OCI-LY7 (cell line): Measurements from ENCODE around the gene SH3RF3. TPM values are rescaled to one million over a fixed set of nuclear protein-coding genes. Genes with fewer than 3 reads are reported as not detected.

Experiments used
- BruUV-seq: library from RNA; stranded (reverse); fragments of 400-500 nt; replicated peaks from 2 replicates; lab custom pipeline; 2021; lab: Mats Ljungman, UMichigan
- CTCF ChIA-PET: fragments of 300-600 bp; sonication (Branson Sonifier 250); formaldehyde crosslinking; loops from one replicate; lab custom pipeline; 2022; ENCODE audit warnings: antibody characterized with exemption; ENCODE audit not compliant: unreplicated experiment; lab: Charles Lee
- POLR2A ChIA-PET: fragments of 300-600 bp; sonication (Branson Sonifier 250); formaldehyde crosslinking; loops from one replicate; lab custom pipeline; 2022; ENCODE audit warnings: antibody characterized with exemption; lab: Charles Lee
- DNase-seq: peaks from one replicate; pipeline ENCODE4 v3.0.0-alpha.2; 2015; ENCODE audit warnings: low spot score
- H2AFZ ChIP-seq: fragments of 200-600 bp; sonication (generic), shearing (Covaris generic); 2 replicates; pipeline ENCODE4 v1.6.1; 2014; ENCODE audit warnings: mild to moderate bottlenecking, antibody characterized with exemption, low read length, moderate library complexity
- H3K27ac ChIP-seq: fragments of 200-600 bp; sonication (generic); 2 replicates; pipeline ENCODE4 v1.5.1; 2014; ENCODE audit warnings: mixed run types, low read depth, mild to moderate bottlenecking, moderate library complexity, low read length, inconsistent platforms; ENCODE audit not compliant: poor library complexity, severe bottlenecking
- H3K36me3 ChIP-seq: fragments of 200-600 bp; sonication (generic); 2 replicates; pipeline ENCODE4 v1.6.1; 2014; ENCODE audit warnings: mild to moderate bottlenecking, antibody characterized with exemption, low read length, moderate library complexity, mixed read lengths; ENCODE audit not compliant: insufficient read depth
- H3K4me1 ChIP-seq: fragments of 200-600 bp; sonication (generic); 2 replicates; pipeline ENCODE4 v1.5.1; 2014; ENCODE audit warnings: mild to moderate bottlenecking, low read length; ENCODE audit not compliant: insufficient read depth, poor library complexity, severe bottlenecking
- H3K4me2 ChIP-seq: fragments of 200-600 bp; sonication (generic); 2 replicates; pipeline ENCODE4 v1.6.1; 2014; ENCODE audit warnings: mild to moderate bottlenecking, low read length
- H3K4me3 ChIP-seq: fragments of 200-600 bp; sonication (generic); 2 replicates; pipeline ENCODE4 v1.5.1; 2014; ENCODE audit warnings: mild to moderate bottlenecking, low read depth, low read length; ENCODE audit not compliant: poor library complexity, severe bottlenecking
- H3K79me2 ChIP-seq: fragments of 200-600 bp; sonication (generic); 2 replicates; pipeline ENCODE4 v1.6.1; 2016; ENCODE audit warnings: low read depth, mild to moderate bottlenecking, low read length, moderate library complexity, mixed read lengths; ENCODE audit not compliant: insufficient read depth
- H3K9me2 ChIP-seq: fragments of 200-600 bp; sonication (generic); 2 replicates; pipeline ENCODE4 v1.6.1; 2016; ENCODE audit warnings: mild to moderate bottlenecking, low read length, mixed read lengths; ENCODE audit not compliant: insufficient read depth
- H3K9me3 ChIP-seq: fragments of 200-600 bp; sonication (generic); 2 replicates; pipeline ENCODE4 v1.6.1; 2014; ENCODE audit warnings: mild to moderate bottlenecking, mixed run types, low read length, mixed read lengths
- H4K20me1 ChIP-seq: fragments of 200-600 bp; sonication (generic); 2 replicates; pipeline ENCODE4 v1.6.1; 2014; ENCODE audit warnings: mild to moderate bottlenecking, antibody characterized with exemption, low read length, moderate library complexity, mixed read lengths; ENCODE audit not compliant: insufficient read depth
- EZH2phosphoT487 ChIP-seq: fragments of 200-600 bp; sonication (generic); IDR thresholded peaks from 2 replicates; pipeline ENCODE4 v1.6.1; 2018; ENCODE audit warnings: low read depth, borderline replicate concordance, mild to moderate bottlenecking, mixed run types, antibody characterized with exemption, low read length, moderate library complexity, mixed read lengths
- intact Hi-C: fragments of 100-400 bp; cut with micrococcal nuclease; formaldehyde crosslinking; loops from one replicate; pipeline ENCODE4 v1.10.0; 2022; ENCODE audit not compliant: unreplicated experiment
- total RNA-seq, 2 experiments: library from RNA; depleted of rRNA in 1 of 2; stranded (reverse); fragments of >200 nt in 1 of 2; shearing (Covaris generic) in 1 of 2; gene quantifications; 2 replicates each; pipeline ENCODE4 v1.2.3, GENCODE V29; 2014 to 2022
- TF ChIP-seq, protein P1 (sequence below): fragments of 200-600 bp; sonication (generic); conservative IDR thresholded peaks from 2 replicates; pipeline ENCODE4 v1.5.1; 2014; ENCODE audit warnings: mild to moderate bottlenecking, antibody characterized with exemption, low read length, moderate library complexity, mixed read lengths

The SH3RF3 gene
- total RNA-seq, 2 experiments from 2014 or later: not detected

GRCh38 chr2:109517118-109517889 is 388.3 kb downstream of the SH3RF3 start:
- Histone ChIP-seq H3K27ac (no peak overlapping the region), H4K20me1 (no peaks in the 10 kb centered on the region), H3K9me3 (no peaks in the 10 kb centered on the region), H3K36me3 (no peaks in the 10 kb centered on the region), H3K79me2 (no peaks in the 10 kb centered on the region), H3K4me1 (no peaks in the 10 kb centered on the region), H3K4me3 (no peak overlapping the region), H2AFZ (no peak overlapping the region), H3K4me2 (no peak overlapping the region), H3K9me2 (no peaks in the 10 kb centered on the region)
- TF ChIP-seq, protein P1, sequence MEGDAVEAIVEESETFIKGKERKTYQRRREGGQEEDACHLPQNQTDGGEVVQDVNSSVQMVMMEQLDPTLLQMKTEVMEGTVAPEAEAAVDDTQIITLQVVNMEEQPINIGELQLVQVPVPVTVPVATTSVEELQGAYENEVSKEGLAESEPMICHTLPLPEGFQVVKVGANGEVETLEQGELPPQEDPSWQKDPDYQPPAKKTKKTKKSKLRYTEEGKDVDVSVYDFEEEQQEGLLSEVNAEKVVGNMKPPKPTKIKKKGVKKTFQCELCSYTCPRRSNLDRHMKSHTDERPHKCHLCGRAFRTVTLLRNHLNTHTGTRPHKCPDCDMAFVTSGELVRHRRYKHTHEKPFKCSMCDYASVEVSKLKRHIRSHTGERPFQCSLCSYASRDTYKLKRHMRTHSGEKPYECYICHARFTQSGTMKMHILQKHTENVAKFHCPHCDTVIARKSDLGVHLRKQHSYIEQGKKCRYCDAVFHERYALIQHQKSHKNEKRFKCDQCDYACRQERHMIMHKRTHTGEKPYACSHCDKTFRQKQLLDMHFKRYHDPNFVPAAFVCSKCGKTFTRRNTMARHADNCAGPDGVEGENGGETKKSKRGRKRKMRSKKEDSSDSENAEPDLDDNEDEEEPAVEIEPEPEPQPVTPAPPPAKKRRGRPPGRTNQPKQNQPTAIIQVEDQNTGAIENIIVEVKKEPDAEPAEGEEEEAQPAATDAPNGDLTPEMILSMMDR: no peak
- intact Hi-C loops: no loop called here
- no TSS peak for BruUV-seq
- DNase-seq: no peak
- ChIA-PET POLR2A (no interaction called here), CTCF (no interaction called here)

GRCh38 chr2:109519513-109519912 is 390.5 kb downstream of the SH3RF3 start:
- no peak for TF ChIP-seq EZH2phosphoT487
- TF ChIP-seq, protein P1: no peak
- POLR2A ChIA-PET: no interaction called here
- H3K9me3 ChIP-seq: no peaks in the 10 kb centered on the region
- BruUV-seq: no TSS peak
- CTCF ChIA-PET: no interaction called here
- DNase-seq: no peak
- no peak overlapping the region for H3K4me2 ChIP-seq
- intact Hi-C loops: no loop called here
- H4K20me1 ChIP-seq: no peaks in the 10 kb centered on the region
- H3K9me2 ChIP-seq: no peaks in the 10 kb centered on the region
- no peak overlapping the region for H2AFZ ChIP-seq
- H3K79me2 ChIP-seq: no peaks in the 10 kb centered on the region
- H3K27ac ChIP-seq: no peak overlapping the region
- H3K4me3 ChIP-seq: no peak overlapping the region
- no peaks in the 10 kb centered on the region for H3K4me1 ChIP-seq
- H3K36me3 ChIP-seq: no peaks in the 10 kb centered on the region
